GM18861 (cell line): Measurements from ENCODE around the gene KPNA5.
"Not testable (repeated sequence)": the region's sequence is repeated elsewhere in the genome, so short reads cannot be mapped to it uniquely, and the experiment has no call there.

Experiments
- ATAC-seq: cut with Tn5 transposase; IDR thresholded peaks from one replicate; pipeline ENCODE4 v1.9.1; 2021; ENCODE audit not compliant: unreplicated experiment

Gene KPNA5

GRCh38 chr6:116680880-116681672 lies at the start of gene KPNA5:
Gene KPNA5, plus strand, starts transcription at chr6:116681211. Its CDS starts 124 bp downstream, at chr6:116681335.
- ATAC-seq: peak; percentile 91

DNA sequence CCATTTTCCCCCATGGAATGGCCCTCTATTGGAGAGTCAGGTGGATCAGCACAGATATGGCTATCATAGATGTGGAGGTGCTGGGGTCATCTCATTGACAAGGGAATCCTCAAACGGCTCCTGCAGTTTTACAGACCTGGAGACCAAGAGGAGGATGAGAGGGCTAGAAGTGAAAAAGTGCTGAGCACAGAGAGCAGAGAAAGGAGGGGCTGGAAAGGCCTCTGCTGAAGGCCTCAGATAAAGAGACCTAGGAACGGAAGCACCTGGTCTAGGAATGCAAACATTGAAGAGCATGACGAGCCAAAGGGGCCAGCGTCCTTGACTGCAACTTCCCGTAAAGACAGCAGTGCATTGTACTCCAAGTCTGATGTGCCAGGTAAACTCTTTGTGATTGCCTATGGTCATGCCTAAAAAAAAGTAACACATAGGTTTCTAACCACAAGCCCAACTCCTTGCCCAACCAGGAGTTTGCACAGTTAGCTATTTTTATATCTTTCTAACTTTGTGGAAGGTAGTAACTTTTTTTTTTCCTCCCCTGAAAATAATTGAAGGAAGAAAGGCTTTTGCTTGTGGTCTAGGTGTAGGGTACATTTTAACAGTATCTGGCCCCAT lies 49.5 kb upstream of the KPNA5 start:
- ATAC-seq: no peak

DNA sequence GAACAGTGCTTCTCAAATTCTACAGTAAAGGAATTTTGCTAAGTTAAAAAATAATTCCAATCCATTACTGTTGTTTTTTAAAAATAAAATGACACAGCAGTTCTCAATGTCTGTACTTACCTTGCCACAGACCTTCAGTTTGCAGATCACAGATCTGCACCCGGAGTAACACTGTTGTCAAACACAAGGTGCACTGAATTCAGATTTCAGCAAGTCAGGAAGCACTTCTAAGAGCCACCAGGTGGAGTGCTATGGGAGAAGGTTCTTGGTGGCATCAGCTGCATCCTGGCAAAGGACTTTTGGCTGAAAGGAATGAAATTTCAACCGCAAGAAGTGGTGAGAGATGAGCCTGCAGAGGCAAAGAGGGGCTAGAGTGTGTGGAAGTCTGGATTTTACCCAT lies 47.3 kb upstream of the KPNA5 start:
- ATAC-seq: no peak

GRCh38 chr6:116648156-116648555 lies 32.9 kb upstream of the KPNA5 start:
- no peak for ATAC-seq

GRCh38 chr6:116649129-116649528 lies 31.9 kb upstream of the KPNA5 start:
- ATAC-seq: no peak

DNA sequence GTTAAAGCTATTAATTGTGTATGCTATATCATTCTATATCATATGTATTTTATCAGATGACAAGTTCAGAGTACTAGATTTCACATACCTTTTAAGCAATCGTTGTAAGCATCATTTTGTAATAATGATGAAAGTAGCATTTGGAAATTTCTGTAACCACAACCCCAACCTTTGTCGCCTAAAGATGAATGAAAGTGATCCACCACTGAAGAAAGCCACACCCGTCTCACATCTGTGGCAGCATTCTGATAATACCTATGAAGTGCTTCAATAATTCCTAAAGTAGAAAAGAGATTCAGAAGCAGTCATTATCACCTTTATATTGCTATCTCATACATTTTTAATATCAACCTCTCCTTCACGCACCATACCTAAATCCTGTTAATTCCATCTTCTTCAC lies 29.1 kb upstream of the KPNA5 start:
- no peak for ATAC-seq

- no peak for ATAC-seq
Observed at GRCh38 chr6:116661594-116661993, 19.4 kb upstream of the KPNA5 start.

DNA sequence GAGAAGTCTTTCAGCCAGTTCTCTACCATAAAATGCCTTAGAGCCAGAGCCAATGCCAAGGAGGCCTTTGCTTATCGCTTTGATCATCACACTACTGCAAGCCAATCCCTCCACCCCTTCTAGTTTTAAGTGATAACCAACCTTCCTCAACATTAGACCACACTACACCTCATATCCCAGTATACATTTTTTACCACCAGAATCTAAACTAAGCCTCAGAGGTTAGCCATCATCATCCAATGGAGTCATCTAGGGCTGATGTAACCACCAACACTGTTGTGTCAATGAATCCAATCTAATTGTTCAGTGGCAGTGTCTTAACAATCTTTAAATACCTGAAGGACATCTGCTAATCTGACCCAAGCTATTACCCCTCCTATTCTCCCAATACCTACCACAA lies 18.8 kb upstream of the KPNA5 start:
- ATAC-seq: no peak

GRCh38 chr6:116663308-116663707 lies 17.7 kb upstream of the KPNA5 start:
- no peak for ATAC-seq

GRCh38 chr6:116664169-116664568 lies 16.8 kb upstream of the KPNA5 start:
- not testable (repeated sequence) for ATAC-seq

DNA sequence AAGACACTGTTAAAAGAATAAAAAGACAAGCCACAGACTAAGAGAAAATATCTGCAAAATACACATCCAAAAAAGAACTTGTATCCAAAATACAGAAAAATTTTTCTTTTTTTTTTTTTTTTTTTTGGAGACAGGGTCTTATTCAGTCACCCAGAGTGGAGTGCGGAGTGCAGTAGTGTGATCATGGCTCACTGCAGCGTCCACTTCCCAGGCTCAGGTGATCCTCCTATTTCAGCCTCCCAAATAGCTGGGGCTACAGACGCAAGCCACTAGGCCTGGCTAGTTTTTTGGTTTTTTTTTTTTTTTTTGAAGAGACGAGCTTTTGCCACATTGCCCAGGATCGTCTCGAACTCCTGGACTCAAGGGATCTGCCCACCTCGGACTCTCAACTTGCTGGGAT lies 15.5 kb upstream of the KPNA5 start:
- no peak for ATAC-seq

DNA sequence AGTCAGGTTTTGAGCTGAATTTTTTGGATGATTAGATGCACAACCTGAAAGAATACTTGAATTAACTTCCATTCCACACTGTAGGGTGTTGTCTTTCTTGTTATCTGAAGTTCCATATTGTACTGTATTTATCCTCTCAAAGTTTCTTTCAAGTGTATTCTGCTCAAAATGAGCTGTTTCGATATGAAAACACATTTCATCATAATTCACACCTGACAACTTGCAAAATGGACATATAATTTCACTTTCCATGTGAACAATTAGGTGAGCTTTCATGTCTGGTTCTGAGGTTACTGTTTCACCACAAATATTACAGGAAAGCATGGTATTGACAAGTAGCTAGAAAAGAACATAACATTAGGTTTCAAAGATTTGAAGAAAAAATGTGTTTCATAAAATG lies 14.1 kb upstream of the KPNA5 start:
- ATAC-seq: peak; percentile 38

GRCh38 chr6:116667623-116668022 lies 13.4 kb upstream of the KPNA5 start:
- ATAC-seq: no peak

DNA sequence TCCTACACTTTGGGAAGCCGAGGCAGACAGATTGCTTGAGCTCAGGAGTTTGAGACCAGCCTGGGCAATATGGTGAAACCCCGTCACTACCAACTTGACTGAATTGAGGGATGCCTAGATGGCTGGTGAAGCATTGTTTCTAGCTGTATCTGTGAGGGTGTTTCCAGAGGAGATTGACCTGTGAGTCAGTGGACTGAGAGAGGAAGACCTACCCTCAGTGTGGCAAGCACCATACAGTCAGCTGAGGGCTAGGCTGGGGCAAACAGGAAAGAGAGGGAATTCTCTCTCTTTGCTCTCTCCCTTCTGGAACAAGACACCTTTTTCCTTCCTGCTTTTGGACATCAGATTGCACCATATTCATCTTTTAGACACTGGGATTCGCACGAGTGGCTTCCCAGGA lies 8.7 kb upstream of the KPNA5 start:
- ATAC-seq: no peak

DNA sequence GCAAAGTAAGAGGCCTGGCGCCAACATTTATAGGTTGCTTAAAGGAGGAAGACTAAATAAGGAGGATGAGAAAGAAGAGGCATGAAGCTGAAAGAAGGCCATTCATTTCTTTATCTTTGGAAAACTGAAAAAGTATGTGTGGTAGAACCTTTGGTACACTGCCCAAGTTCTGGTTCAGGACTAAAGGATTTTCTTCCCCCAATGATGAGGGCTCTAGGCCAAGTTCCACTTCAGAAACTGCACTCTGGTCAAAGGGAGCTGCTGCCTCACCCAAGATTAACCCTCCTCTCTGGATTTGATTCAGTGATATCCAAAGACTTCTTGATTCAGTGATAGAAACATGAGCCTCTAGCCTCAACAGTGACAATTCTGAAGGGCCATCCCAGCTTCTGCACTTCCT lies 5.0 kb upstream of the KPNA5 start:
- ATAC-seq: no peak

DNA sequence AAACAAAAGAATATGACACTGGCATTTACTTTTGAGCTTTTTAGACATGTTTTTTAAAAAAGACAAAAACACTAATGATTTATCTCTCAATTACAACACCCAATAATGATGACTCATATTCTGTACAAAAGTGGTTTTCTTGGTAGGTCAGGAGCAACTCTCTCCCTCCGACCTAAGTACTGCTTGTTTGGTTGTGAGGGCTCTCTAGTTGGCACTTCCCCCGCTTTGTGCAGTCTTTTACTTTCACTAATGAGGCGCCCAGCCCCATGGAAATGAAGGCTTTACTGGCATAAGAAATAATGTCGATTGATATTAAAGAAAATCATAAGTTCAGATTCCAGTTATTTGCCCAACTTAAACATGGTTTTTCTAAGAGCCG lies 1.3 kb downstream of the KPNA5 start:
- peak; percentile 38 for ATAC-seq

DNA sequence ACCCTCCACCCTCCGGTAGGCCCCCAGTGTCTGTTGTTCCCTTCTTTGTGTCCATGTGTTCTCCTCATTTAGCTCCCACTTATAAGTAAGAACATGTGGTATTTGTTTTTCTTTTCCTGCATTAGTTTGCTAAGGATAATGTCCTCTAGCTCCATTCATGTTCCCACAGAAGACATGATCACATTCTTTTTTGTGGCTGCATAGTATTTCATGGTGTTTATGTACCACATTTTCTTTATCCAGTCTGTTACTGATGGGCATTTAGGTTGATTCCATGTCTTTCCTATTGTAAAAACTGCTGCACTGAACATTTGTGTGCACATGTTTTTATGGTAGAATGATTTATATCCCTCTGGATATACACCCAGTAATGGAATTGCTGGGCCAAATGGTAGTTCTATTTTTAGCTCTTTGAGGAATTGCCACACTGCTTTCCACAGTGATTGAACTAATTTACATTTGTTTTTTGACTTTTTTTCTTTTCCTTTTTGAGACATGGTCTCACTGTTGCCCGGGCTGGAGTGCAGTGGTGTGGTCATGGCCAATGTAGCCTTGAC lies 4.5 kb downstream of the KPNA5 start:
- ATAC-seq: no peak

- not testable (repeated sequence) for ATAC-seq
Observed at GRCh38 chr6:116686475-116687101, 5.6 kb downstream of the KPNA5 start.

- ATAC-seq: no peak
Observed at GRCh38 chr6:116691154-116691553, 10.1 kb downstream of the KPNA5 start.

DNA sequence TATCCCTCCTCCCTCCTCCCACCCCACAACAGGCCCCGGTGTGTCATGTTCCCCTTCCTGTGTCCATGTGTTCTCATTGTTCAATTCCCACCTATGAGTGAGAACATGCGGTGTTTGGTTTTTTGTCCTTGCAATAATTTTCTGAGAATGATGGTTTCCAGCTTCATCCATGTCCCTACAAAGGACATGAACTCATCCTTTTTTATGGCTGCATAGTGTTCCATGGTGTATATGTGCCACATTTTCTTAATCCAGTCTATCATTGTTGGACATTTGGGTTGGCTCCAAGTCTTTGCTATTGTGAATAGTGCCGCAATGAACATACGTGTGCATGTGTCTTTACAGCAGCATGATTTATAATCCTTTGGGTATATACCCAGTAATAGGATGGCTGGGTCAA lies 11.9 kb downstream of the KPNA5 start:
- not testable (repeated sequence) for ATAC-seq

GRCh38 chr6:116693275-116693674 lies 12.3 kb downstream of the KPNA5 start:
- ATAC-seq: not testable (repeated sequence)

- ATAC-seq: peak; percentile 98
Observed at GRCh38 chr6:116695401-116695800, 14.4 kb downstream of the KPNA5 start.
